DMS153 (cell line): ENCODE data around the gene COL1A2.

ENCODE experiments used
- DNase-seq: peaks from one replicate; lab custom pipeline; 2025; lab: John Stamatoyannopoulos, UW

Gene COL1A2

DNA sequence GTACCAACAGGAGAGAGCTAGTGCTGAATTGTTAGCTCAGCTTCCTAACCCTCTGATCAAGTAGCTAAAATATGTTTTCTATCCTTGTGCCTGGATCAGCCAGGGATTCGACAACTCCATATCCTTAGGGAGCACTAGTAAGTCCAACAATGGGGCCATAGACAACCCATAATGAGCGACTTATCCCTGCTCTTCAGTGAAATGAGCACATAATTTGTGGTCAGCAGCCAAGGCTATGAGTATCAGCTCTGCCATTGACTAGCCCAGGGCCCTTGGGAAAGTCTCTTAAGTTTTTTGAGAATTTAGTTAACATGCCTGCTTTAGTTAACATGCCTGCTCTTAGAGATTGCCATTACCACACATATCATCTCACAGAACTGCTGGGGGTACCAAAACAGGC, 39.3 kb downstream of the COL1A2 start:
- DNase-seq = no peak

GRCh38 chr7:94436018-94436604, 41.4 kb downstream of the COL1A2 start:
- no peak for DNase-seq

- DNase-seq = no peak
Observed at GRCh38 chr7:94436700-94437099, 42.0 kb downstream of the COL1A2 start.

GRCh38 chr7:94439893-94440381, 45.2 kb downstream of the COL1A2 start:
- no peak for DNase-seq

GRCh38 chr7:94440451-94441039, 45.9 kb downstream of the COL1A2 start:
- no peak for DNase-seq

DNA sequence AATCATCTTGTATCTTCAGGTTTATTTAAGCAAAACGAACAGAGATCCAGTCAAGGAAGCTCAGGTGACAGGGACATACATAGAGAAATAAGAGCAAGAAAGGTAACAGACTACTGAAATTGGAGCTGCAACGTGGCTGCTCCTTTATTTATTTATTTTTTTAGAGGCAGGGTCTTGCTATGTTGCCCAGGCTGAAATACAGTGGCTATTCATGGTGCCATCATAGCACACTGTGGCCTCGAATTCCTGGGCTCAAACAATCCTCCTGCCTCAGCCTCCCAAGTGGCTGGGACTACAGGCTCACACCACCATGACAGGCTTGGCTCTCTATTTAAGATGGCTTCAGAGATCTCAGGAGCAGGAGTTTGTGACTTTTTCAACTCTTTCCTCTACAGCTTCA, 46.4 kb downstream of the COL1A2 start:
- DNase-seq = no peak

DNA sequence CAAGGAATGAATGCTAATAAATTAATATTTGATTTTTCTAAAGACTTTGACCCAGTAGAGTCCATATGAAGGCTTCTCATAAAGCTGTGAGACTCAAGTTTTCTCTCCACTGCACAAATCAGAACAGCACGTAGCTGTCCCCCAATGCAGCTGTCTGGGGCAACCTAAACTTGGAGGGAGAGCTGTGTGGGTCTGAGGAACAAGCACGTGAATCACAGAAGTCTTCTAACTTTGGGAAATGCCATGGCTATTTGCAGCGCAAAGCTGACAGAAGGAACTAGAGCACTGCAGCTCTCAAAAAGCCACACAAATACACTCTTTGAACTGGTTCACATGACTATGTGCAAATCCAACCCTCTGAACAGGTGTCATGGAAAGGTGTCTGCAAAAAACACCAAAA, 47.9 kb downstream of the COL1A2 start:
- DNase-seq = no peak

- no peak for DNase-seq
Observed at GRCh38 chr7:94444813-94445212, 50.1 kb downstream of the COL1A2 start.

DNA sequence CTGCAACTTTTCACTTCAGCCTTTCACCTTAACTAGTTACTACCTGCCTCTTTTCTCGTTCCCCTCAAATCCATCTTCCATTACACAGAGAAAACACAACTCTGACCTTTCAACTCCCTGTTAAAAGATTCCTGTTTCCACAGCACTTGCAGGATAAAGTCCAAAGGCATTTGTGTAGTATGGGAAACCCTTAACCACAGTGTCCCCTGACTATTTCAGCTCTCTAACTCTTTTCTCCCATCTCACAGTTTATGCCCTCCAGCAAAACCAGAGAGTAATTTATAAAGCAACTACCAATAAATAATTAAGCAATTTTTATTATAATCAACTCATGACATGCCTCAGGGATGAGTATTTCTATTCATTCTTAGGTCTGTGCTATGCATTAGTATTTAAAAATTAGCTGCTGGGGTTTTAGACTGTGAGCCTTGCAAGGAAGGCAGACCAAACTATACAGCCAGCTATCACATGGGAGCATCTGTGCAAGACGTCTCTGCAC, 51.0 kb downstream of the COL1A2 start:
- no peak for DNase-seq

GRCh38 chr7:94446308-94446707, 51.6 kb downstream of the COL1A2 start:
- DNase-seq = no peak

GRCh38 chr7:94449151-94449725, 54.5 kb downstream of the COL1A2 start:
- peak; percentile 26 for DNase-seq

- no peak for DNase-seq
Observed at GRCh38 chr7:94450044-94450697, 55.5 kb downstream of the COL1A2 start.

DNA sequence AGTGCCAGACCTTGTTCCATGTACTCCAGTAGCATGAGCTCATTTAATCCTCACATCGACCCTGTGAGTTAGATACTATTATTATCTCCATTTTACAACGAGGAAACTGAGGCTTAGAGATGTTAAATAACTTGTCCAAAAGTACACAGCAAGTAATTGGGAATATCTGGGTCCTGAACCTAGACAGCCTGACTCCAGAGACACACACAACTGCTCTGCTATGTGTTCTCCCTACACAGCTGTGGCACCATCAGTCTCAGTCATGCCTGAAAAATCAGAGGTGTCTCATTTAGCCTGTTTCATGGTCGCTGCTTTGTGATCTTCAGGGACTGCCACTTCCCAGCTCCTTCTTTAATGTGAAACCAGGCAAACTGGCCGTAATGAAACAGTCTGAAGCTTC, 56.5 kb downstream of the COL1A2 start:
- no peak for DNase-seq

DNA sequence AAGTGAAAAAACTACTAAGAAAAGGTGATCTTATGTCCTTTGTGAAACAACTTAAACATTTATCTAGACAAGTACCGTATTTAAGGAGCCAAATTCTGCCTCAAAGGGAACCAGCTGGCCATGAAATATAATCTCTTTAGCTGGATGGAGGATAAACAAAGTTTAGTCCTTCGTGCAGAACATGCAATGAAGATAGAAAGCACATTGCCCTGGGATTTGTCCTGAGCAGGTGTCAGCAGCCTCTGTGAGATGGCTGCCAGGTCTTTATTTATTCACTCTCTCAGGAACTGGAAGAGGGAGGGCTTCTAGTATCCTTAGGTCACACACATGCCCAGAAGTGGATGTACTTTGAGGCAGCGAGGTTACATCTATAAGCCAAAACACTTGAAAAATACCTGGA, 57.5 kb downstream of the COL1A2 start:
- peak; percentile 88 for DNase-seq

DNA sequence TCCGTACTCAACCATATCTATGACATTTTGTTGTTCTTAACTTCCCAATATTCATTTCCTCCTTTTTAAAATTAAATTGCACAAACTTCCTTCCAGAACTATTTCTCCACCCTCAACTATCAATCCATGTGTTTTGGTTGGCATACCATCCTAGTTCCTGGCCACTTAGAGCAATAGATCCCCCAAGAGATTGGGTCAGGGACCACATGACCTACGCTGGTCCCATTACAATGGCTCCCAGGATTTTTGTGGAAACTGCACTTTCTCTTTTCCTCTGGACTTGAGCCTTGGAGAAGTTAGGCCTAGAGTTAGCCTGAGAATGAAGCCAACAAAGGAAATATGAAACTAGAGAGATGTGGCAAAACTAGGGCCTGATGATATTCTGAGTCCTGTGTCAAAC, 59.2 kb downstream of the COL1A2 start:
- DNase-seq = no peak

DNA sequence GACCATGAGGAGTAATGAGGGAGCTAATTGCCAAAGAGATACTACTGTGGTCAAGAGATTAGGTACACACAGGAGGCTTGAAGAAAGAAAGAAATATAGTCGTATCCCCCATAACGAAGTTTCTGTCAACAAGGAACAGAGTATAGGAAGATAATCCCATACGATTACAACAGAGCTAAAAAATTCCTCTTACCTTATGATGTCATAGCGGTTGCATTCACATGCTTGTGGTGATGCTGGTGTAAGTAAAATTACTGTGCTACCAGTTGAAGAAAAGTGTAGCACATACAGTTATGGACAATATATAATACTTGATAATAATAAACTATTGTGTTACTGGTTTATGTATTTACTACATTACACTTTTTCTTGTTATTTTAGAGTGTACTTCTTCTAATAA, 63.3 kb downstream of the COL1A2 start:
- no peak for DNase-seq

- no peak for DNase-seq
Observed at GRCh38 chr7:94466516-94466915, 71.8 kb downstream of the COL1A2 start.

- DNase-seq = no peak
Observed at GRCh38 chr7:94471604-94472003, 76.9 kb downstream of the COL1A2 start.

DNA sequence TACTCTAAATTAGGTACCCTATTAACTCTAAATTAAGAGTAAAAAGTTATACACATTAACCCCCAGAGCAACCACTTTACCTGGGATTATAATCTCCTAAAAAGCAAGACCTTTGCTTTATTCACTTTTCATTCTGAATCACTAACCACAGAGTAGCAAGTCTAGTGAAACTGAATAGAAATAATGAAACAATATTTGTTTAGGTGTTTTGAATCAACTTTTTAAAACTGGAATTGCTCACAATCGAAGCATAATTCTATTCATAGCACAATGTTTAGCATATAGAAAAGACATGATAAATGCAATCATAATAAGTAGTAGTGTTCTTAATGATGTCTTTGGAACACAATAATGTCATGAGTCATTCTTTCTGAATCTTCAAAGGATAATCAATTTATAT, 77.9 kb downstream of the COL1A2 start:
- no peak for DNase-seq

- DNase-seq = no peak
Observed at GRCh38 chr7:94476251-94476840, 81.7 kb downstream of the COL1A2 start.

GRCh38 chr7:94477878-94478277, 83.2 kb downstream of the COL1A2 start:
- DNase-seq = no peak

DNA sequence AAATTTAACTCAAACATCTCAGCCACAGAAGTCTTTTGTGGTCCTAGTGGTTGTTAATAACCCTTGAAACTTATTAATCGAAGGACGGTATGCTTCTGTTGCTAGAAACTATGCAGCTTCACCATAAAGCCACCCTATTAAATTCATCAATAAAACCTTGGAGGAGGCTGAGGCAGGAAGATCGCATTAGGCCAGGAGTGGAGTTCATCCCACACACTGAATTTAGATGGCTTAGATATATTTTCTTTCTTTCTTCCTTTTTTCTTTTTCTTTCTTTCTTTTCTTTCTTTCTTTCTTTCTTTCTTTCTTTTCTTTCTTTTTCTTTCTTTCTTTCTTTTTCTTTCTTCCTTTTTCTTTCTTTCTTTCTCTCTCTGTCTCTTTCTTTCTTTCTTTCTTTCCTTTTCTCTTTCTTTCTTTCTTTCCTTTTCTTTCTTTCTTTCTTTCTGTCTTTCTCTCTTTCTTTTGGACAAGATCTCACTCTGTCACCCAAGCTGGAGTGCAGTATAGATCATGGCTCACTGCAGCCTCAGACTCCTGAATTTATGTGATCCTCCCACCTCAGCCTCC, 84.0 kb downstream of the COL1A2 start:
- DNase-seq = no peak
